Vagina (tissue), 2 donors: ENCODE data around the gene KATNB1. TPM values are rescaled to one million over a fixed set of nuclear protein-coding genes. Genes with fewer than 3 reads are reported as not detected.

Experiments
- DNase-seq, 2 donors: peaks; one replicate each; pipeline ENCODE4 v3.0.0-alpha.2; 2017; ENCODE audit errors: extremely low spot score in 2 of 2
- H3K27ac ChIP-seq: fragments of 200-600 bp; sonication (generic); one replicate; pipeline ENCODE4 v1.5.1; 2019
- H3K27me3 ChIP-seq: fragments of 200-600 bp; sonication (generic); one replicate; pipeline ENCODE4 v1.5.1; 2019
- H3K36me3 ChIP-seq, 2 donors: fragments of 200-600 bp; sonication (generic); one replicate each; pipeline ENCODE4 v1.5.1; 2017 to 2019
- H3K4me1 ChIP-seq: fragments of 200-600 bp; sonication (generic); one replicate; pipeline ENCODE4 v1.5.1; 2019
- H3K4me3 ChIP-seq, 2 donors: fragments of 200-600 bp; sonication (generic); 1 replicate in 1 of 2; 2 replicates in 1 of 2; pipeline ENCODE4 v1.5.1; 2016 to 2019
- H3K9me3 ChIP-seq: fragments of 200-600 bp; sonication (generic); one replicate; pipeline ENCODE4 v1.5.1; 2019
- POLR2A ChIP-seq, 2 donors: fragments of 450-650 bp; IDR thresholded peaks; one replicate each; pipeline ENCODE4 v1.6.1; 2017; ENCODE audit warnings: antibody characterized with exemption in 2 of 2, mild to moderate bottlenecking in 2 of 2, moderate library complexity in 2 of 2
- POLR2AphosphoS5 ChIP-seq, 2 donors: sonication (generic); formaldehyde crosslinking; IDR thresholded peaks; one replicate each; pipeline ENCODE4 v1.9.0; 2017; ENCODE audit warnings: antibody characterized with exemption in 2 of 2, mild to moderate bottlenecking in 2 of 2, low read depth in 1 of 2; ENCODE audit not compliant: insufficient read depth in 1 of 2
- intact Hi-C: fragments of 100-400 bp; cut with DNase I; formaldehyde crosslinking; loops from one replicate; pipeline ENCODE4 v1.15.1; 2023
- total RNA-seq: library from RNA; depleted of rRNA; stranded (reverse); fragments of >200 nt; gene quantifications from one replicate; pipeline ENCODE4 v1.2.3, GENCODE V29; 2016
- TF ChIP-seq, protein P1 (sequence below), 3 experiments: fragments of 450-650 bp in 2 of 3; fragments of 200-600 bp in 1 of 3; sonication (generic) in 1 of 3; IDR thresholded peaks; one replicate each; pipeline ENCODE4 v1.5.1; 2017 to 2019; ENCODE audit warnings: antibody characterized with exemption in 3 of 3, mild to moderate bottlenecking in 2 of 3, moderate library complexity in 2 of 3

KATNB1 gene
- total RNA-seq, 1 donor from 2014 or later = 23.6 TPM

DNA sequence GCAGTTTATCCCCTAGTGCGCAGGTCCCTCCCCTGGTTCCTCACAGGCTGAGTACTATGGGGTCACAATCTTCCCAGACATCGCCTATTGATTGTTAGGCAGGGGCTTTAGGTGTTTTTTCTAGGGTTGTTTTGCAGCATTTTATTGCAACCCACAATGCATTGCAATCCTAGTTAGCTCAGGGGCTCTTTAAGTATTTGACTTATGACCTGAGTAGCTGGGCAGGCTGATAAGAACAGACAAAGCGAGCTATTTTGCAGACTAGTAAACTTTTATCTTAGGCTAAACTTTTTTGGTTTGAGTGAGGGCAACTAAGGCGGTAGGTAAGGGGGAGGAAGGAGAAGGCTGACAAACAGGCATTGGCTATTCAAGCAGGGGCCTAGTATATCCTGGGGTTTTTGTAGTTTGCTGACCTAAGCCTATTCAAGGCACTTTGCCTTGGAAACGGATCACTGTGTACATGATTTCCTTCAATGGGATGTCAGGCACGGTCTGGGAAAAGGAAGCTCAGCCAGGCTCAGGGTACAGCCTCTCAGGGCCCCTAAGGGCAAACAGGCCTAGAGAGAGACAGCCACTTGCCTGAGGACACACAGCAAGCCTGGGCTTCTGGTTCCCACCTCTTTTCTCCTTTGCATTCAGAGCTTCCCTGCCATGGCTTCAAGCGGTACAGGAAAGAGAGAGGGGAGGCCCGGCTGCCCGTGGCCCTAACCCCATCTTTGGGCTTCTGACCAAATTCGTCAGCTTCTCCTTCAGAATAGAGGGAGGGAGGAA lies 34.6 kb upstream of the KATNB1 start:
- intact Hi-C loops = no loop called here
- Histone ChIP-seq H3K4me1 (no peaks in the 10 kb centered on the region), H3K27ac (no peak overlapping the region), H3K27me3 (no peaks in the 10 kb centered on the region), H3K36me3 (no peaks in the 10 kb centered on the region), H3K9me3 (no peaks in the 10 kb centered on the region), H3K4me3 (no peak overlapping the region)
- DNase-seq = no peak
- no peak for TF ChIP-seq POLR2A (IDR thresholded peaks at IDR 0.05)
- no peak for TF ChIP-seq POLR2AphosphoS5 (IDR thresholded peaks at IDR 0.05; ENCODE audit: insufficient read depth in 1 of 2, low read depth in 1 of 2)

DNA sequence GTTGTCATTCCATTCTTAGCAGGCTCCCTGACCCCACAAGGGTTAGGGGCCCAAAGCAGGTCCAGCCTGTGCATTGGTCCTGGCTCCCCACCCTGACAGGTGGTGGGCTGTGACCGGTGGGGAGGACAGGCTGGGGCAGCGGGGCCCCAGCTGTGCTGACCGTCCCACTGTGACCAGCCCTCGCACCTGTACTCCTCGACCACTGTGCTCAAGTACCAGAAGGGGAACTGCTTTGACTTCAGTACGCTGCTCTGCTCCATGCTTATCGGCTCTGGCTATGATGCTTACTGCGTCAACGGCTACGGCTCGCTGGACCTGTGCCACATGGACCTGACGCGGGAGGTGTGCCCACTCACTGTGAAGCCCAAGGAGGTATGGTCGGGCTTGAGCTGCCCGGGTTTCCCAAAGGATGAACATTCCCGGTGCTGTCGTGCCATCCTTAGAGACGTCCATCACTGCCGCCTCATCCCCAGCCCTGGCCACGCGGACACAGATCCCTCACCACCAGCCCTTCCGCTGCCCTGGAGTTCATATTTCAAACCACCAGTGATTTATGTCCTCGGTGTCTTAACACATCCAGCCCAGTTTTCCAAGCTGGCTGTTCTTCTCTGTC lies 33.7 kb upstream of the KATNB1 start:
- H3K36me3 ChIP-seq = no peaks in the 10 kb centered on the region
- no peaks in the 10 kb centered on the region for H3K4me1 ChIP-seq
- no peak overlapping the region for H3K4me3 ChIP-seq
- H3K9me3 ChIP-seq = no peaks in the 10 kb centered on the region
- intact Hi-C loops = no loop called here
- DNase-seq = no peak
- H3K27me3 ChIP-seq = no peaks in the 10 kb centered on the region
- TF ChIP-seq POLR2A (IDR thresholded peaks at IDR 0.05) = no peak
- TF ChIP-seq, protein P1, sequence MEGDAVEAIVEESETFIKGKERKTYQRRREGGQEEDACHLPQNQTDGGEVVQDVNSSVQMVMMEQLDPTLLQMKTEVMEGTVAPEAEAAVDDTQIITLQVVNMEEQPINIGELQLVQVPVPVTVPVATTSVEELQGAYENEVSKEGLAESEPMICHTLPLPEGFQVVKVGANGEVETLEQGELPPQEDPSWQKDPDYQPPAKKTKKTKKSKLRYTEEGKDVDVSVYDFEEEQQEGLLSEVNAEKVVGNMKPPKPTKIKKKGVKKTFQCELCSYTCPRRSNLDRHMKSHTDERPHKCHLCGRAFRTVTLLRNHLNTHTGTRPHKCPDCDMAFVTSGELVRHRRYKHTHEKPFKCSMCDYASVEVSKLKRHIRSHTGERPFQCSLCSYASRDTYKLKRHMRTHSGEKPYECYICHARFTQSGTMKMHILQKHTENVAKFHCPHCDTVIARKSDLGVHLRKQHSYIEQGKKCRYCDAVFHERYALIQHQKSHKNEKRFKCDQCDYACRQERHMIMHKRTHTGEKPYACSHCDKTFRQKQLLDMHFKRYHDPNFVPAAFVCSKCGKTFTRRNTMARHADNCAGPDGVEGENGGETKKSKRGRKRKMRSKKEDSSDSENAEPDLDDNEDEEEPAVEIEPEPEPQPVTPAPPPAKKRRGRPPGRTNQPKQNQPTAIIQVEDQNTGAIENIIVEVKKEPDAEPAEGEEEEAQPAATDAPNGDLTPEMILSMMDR (IDR thresholded peaks at IDR 0.05) = no peak
- no peak for TF ChIP-seq POLR2AphosphoS5 (IDR thresholded peaks at IDR 0.05; ENCODE audit: insufficient read depth in 1 of 2, low read depth in 1 of 2)
- no peak overlapping the region for H3K27ac ChIP-seq

DNA sequence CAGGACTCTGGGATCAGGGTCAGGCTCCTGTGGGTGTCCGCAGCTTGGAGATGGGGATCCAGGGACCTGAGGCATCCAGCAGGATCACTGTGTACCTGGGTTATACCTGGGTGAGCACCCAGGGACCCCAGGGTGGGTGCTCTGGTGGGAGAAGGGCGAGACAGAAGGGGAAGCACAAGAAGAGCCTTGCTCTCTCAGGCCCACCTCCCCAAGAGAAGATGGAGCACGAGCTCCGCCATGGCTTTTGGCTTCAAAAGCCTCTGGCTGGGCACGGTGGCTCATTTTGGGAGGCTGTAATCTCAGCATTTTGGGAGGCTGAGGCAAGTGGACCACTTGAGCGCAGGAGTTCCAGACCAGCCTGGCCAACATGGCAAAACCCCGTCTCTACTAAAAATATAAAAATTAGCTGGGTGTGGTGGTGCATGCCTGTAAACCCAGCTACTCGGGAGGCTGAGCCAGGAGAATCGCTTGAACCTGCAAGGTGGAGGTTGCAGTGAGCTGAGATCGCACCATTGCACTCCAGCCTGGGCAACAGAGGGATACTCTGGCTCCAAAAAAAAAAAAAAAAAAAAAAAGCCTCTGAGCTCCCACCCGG lies 32.1 kb upstream of the KATNB1 start:
- no peaks in the 10 kb centered on the region for H3K9me3 ChIP-seq
- H3K36me3 ChIP-seq = no peaks in the 10 kb centered on the region
- TF ChIP-seq POLR2A (IDR thresholded peaks at IDR 0.05) = no peak
- TF ChIP-seq, protein P1 (IDR thresholded peaks at IDR 0.05) = no peak
- no peak for TF ChIP-seq POLR2AphosphoS5 (IDR thresholded peaks at IDR 0.05; ENCODE audit: insufficient read depth in 1 of 2, low read depth in 1 of 2)
- no peak for DNase-seq
- no peak overlapping the region for H3K4me3 ChIP-seq
- H3K27ac ChIP-seq = no peak overlapping the region
- no peaks in the 10 kb centered on the region for H3K4me1 ChIP-seq
- intact Hi-C loops = no loop called here
- no peaks in the 10 kb centered on the region for H3K27me3 ChIP-seq

DNA sequence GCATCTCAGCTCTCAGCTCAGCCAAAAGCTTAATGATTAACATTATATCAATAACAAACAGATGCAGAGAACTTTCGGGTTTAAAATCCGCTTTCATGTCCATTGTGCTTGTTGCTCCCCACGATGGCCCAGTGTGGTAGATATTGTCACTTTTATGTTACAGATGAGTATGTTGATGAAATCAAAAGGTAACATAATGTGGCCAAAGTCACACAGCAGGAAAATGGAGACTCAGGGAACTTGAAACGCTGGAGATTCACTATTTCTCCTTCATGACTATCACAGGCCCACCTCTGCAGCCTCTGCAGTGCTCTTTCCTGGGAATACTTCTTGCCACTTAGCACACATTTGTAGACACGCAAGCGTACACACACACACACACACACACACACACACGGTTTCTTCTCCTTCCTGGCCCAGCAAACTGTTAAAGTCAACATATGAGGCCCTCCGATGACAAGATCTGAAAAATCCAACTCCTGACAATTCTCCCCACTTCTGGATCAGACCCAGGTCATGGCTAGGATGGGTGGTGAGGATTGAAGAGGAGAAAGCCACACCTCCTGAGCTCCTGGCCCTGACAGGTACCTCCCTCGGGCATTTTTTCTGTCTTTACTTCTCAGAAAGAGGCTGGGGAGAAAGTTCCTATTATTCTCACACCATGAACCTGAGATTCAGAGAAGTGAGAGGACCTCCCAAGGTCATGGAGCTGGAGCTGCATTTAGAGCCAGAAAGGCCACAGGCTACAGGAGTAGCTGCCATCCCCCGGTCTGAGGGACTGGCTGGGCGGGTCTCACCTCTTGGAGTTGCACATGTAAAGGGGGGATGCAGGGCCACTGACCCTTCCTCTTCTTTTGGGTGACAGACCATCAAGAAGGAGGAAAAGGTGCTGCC lies 31.3 kb upstream of the KATNB1 start:
- H3K36me3 ChIP-seq = no peaks in the 10 kb centered on the region
- intact Hi-C loops = no loop called here
- no peak overlapping the region for H3K27ac ChIP-seq
- H3K4me1 ChIP-seq = no peaks in the 10 kb centered on the region
- no peak overlapping the region for H3K4me3 ChIP-seq
- no peaks in the 10 kb centered on the region for H3K27me3 ChIP-seq
- TF ChIP-seq, protein P1 (IDR thresholded peaks at IDR 0.05) = no peak
- TF ChIP-seq POLR2A (IDR thresholded peaks at IDR 0.05) (no peak), POLR2AphosphoS5 (IDR thresholded peaks at IDR 0.05; ENCODE audit: insufficient read depth in 1 of 2, low read depth in 1 of 2) (no peak)
- DNase-seq = no peak
- H3K9me3 ChIP-seq = no peaks in the 10 kb centered on the region
